MCF 10A (cell line): ENCODE data around the gene ZNF146. TPM values are rescaled to one million over a fixed set of nuclear protein-coding genes. Genes with fewer than 3 reads are reported as not detected.

Experiments
- BruUV-seq: library from RNA; stranded (reverse); fragments of 400-500 nt; replicated peaks from 2 replicates; lab custom pipeline; 2021; lab: Mats Ljungman, UMichigan
- CTCF ChIA-PET: fragments of 300-600 bp; sonication (Branson Sonifier 250); formaldehyde crosslinking; extraction: SDS; loops from one replicate; lab custom pipeline; 2021; ENCODE audit warnings: antibody characterized with exemption, inconsistent platforms; lab: Yijun Ruan, JAX
- POLR2A ChIA-PET: fragments of 300-600, 350-650 bp; sonication (Branson Sonifier 250); formaldehyde crosslinking; extraction: SDS; loops from one replicate; lab custom pipeline; 2020; ENCODE audit warnings: antibody characterized with exemption, inconsistent platforms; lab: Yijun Ruan, JAX
- DNase-seq: peaks from one replicate; pipeline ENCODE4 v3.0.0-alpha.2; 2018; ENCODE audit not compliant: unreplicated experiment
- H3K27ac Mint-ChIP-seq: one replicate; pipeline ENCODE4 v1.8.0; 2022; ENCODE audit warnings: mild to moderate bottlenecking, low read depth, mixed read lengths; ENCODE audit not compliant: unreplicated experiment
- H3K27me3 Mint-ChIP-seq: one replicate; pipeline ENCODE4 v1.8.0; 2022; ENCODE audit warnings: mixed read lengths; ENCODE audit not compliant: insufficient read depth, unreplicated experiment
- H3K36me3 Mint-ChIP-seq: one replicate; pipeline ENCODE4 v1.8.0; 2022; ENCODE audit warnings: mild to moderate bottlenecking, moderate library complexity, mixed read lengths; ENCODE audit not compliant: insufficient read depth, unreplicated experiment
- H3K4me1 Mint-ChIP-seq: one replicate; pipeline ENCODE4 v1.8.0; 2022; ENCODE audit warnings: mixed read lengths; ENCODE audit not compliant: insufficient read depth, unreplicated experiment
- H3K4me3 Mint-ChIP-seq: one replicate; pipeline ENCODE4 v1.8.0; 2022; ENCODE audit warnings: mild to moderate bottlenecking, moderate library complexity, mixed read lengths; ENCODE audit not compliant: unreplicated experiment
- H3K9me3 Mint-ChIP-seq: one replicate; pipeline ENCODE4 v1.8.0; 2022; ENCODE audit warnings: mixed read lengths; ENCODE audit not compliant: unreplicated experiment
- CTCF ChIP-seq: fragments of 200-600 bp; IDR thresholded peaks from one replicate; pipeline ENCODE4 v1.8.0; 2022; ENCODE audit warnings: antibody characterized with exemption, mild to moderate bottlenecking; ENCODE audit not compliant: unreplicated experiment
- intact Hi-C: fragments of 100-400 bp; cut with micrococcal nuclease; formaldehyde crosslinking; loops from 2 replicates; pipeline ENCODE4 v1.14.1; 2022
- total RNA-seq: library from RNA; stranded (reverse); gene quantifications from 2 replicates; pipeline ENCODE4 v1.2.3, GENCODE V29; 2022

ZNF146 gene
- total RNA-seq, 1 experiment from 2014 or later, result 132 TPM

GRCh38 chr19:36246006-36246481 lies 31.1 kb downstream of the ZNF146 start:
- Mint-ChIP-seq H3K27ac (no peak overlapping the region), H3K4me1 (no peaks in the 10 kb centered on the region), H3K36me3 (peaks cover 6% of the 10 kb centered on the region), H3K9me3 (peaks cover 16% of the 10 kb centered on the region), H3K27me3 (no peaks in the 10 kb centered on the region), H3K4me3 (no peak overlapping the region)
- no peak for DNase-seq
- no TSS peak for BruUV-seq
- ChIA-PET POLR2A (no interaction called here), CTCF (no interaction called here)
- intact Hi-C loops, result no loop called here
- TF ChIP-seq CTCF, result no peak

DNA sequence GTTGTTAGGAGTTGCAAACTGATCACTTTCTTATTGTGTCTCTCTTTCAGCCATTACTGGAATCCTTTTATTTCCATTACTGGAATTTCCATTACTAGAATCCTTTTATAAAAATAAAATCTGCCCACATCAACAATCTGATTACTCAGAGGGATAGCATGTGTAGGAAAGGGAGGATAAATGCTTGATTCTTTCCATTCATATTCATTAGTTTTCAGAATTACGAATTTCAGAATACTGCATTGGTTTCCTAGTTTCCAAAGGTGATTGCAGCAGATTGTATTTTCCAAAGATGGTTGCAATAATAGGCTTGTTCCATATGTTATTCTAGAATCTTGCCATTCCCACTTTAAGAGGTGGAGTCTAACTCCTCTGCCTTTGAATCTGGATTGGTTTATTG lies 37.1 kb downstream of the ZNF146 start:
- BruUV-seq, result no TSS peak

GRCh38 chr19:36254848-36255247 lies 39.9 kb downstream of the ZNF146 start:
- intact Hi-C loops, result no loop called here

More for the DNA sequence above, 37.1 kb downstream of the ZNF146 start:
- H3K27me3 Mint-ChIP-seq, result no peaks in the 10 kb centered on the region
- no peaks in the 10 kb centered on the region for H3K4me1 Mint-ChIP-seq
- H3K9me3 Mint-ChIP-seq, result peaks cover 19% of the 10 kb centered on the region
- intact Hi-C loops, result no loop called here
- CTCF ChIA-PET, result no interaction called here
- POLR2A ChIA-PET, result no interaction called here
- H3K27ac Mint-ChIP-seq, result no peak overlapping the region
- no peak for DNase-seq
- TF ChIP-seq CTCF, result no peak
- H3K36me3 Mint-ChIP-seq, result peaks cover 6% of the 10 kb centered on the region
- H3K4me3 Mint-ChIP-seq, result no peak overlapping the region

DNA sequence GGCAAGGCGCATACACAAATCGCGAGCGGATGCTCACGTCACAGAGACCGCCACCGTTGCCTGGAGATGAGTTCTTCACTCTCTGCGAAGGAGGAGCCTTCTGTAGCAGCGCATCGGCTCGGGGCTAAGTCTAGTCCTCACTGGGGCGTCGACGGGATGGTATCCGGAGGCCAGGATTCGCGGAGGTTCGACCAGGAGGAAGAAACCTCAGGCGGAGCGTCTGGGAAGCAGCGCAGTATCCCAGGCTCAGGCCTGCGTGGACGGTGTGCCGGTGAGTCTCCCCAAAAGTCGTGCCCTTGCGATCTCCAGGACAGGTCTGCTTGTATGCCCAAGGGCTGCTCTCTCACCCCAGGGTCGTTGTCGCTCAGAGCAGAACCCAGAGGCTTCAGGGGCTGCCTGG lies 40.4 kb downstream of the ZNF146 start:
- Mint-ChIP-seq H3K4me1 (no peaks in the 10 kb centered on the region), H3K4me3 (no peak overlapping the region), H3K9me3 (peaks cover 18% of the 10 kb centered on the region), H3K27ac (no peak overlapping the region), H3K27me3 (no peaks in the 10 kb centered on the region), H3K36me3 (no peaks in the 10 kb centered on the region)
- ChIA-PET POLR2A (no interaction called here), CTCF (no interaction called here)
- BruUV-seq, result no TSS peak
- intact Hi-C loops, result no loop called here
- no peak for DNase-seq
- TF ChIP-seq CTCF, result no peak

More at GRCh38 chr19:36254848-36255247, 39.9 kb downstream of the ZNF146 start:
- no peak overlapping the region for H3K27ac Mint-ChIP-seq
- no peaks in the 10 kb centered on the region for H3K27me3 Mint-ChIP-seq
- CTCF ChIA-PET, result no interaction called here
- TF ChIP-seq CTCF, result no peak
- H3K9me3 Mint-ChIP-seq, result peaks cover 18% of the 10 kb centered on the region
- POLR2A ChIA-PET, result no interaction called here
- no peaks in the 10 kb centered on the region for H3K36me3 Mint-ChIP-seq
- H3K4me3 Mint-ChIP-seq, result no peak overlapping the region
- no peak for DNase-seq
- H3K4me1 Mint-ChIP-seq, result no peaks in the 10 kb centered on the region
- no TSS peak for BruUV-seq
